ENCODE data around the gene DBN1. TPM values are rescaled to one million over a fixed set of nuclear protein-coding genes. Genes with fewer than 3 reads are reported as not detected.
A peak's percentile ranks its signal among the peaks of the same experiment; 100 is the strongest.

Gene DBN1
- total and polyA plus RNA-seq, 9 of the 15 experiments (the other 6 are each of a cell fraction or from before 2014, with no cell fraction given): 0.25 to 87.2 (median 27.9) TPM

DNA sequence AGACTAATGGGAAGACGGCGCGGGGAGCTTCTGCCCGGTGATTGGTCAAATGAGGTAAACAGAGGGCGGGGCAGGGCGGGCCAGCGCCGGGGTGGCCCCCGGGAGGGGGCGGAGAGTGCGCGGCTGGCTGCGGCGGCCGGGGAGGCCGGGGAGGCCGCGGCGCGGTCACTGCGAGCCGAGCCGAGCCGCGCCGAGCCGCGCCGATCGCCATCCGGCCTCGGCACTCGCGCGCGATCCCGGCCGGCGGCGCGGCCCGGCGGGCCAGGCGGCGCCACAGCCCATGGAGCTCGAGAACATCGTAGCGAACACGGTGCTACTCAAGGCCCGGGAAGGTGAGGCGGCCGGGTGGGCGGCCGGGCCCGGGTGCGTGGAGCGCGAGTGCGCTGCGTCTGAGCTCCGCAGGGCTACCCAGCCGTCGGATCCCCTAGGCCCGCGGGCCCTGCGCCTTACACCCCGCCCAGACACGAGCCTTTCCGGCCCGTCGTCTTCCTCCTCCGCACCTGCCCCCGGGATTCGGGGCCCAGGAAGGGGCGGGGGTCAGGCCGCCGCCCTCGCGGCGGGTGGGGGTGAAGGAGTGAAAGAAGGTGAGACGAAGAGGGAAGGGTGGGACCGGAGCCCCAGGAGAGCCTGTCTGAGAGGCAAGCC is 46.7 kb downstream of the DBN1 start, which contains the start of gene GRK6 (continued):
- TF ChIP-seq NONO (IDR thresholded peaks at IDR 0.05; ENCODE audit: low read depth in 2 of 2, low read length in 1 of 2) (peak in 1 of 2 experiments; percentile 83), ZNF224 (CRISPR knock-in tag; IDR thresholded peaks at IDR 0.05) (0 out of 2 replicates have a peak, but pooled peaks have one; percentile 48), ZNF584 (CRISPR knock-in tag; IDR thresholded peaks at IDR 0.05; ENCODE audit: low read depth) (no peak), ASH1L (IDR thresholded peaks at IDR 0.05; ENCODE audit: borderline replicate concordance, low read depth, partially characterized antibody) (peak; percentile 1), FOXA1 (IDR thresholded peaks at IDR 0.05; ENCODE audit: borderline replicate concordance) (no peak), RBFOX2 (IDR thresholded peaks at IDR 0.05; ENCODE audit: low read depth, low read length) (peak; percentile 77), MCM5 (IDR thresholded peaks at IDR 0.05; ENCODE audit: low read depth) (no peak), FOSL1 (tag; conservative IDR thresholded peaks at IDR 0.05) (0 out of 2 replicates have a peak, but pooled peaks have one; percentile 16), SRF (CRISPR knock-in tag; IDR thresholded peaks at IDR 0.05) (no peak), L3MBTL2 (IDR thresholded peaks at IDR 0.05) (no peak), SRSF7 (optimal IDR thresholded peaks at IDR 0.05; ENCODE audit: low read depth, low read length) (no peak), TAF7 (tag; IDR thresholded peaks at IDR 0.05) (no peak), RBM17 (IDR thresholded peaks at IDR 0.05; ENCODE audit: borderline replicate concordance, low read depth, low read length) (no peak), TEAD1 (CRISPR knock-in tag; IDR thresholded peaks at IDR 0.05) (no peak), GABPA (tag; conservative IDR thresholded peaks at IDR 0.05; ENCODE audit: low read depth) (no peak; the same call in 1 of the 2 replicates), HNRNPUL1 (IDR thresholded peaks at IDR 0.05; ENCODE audit: low read length) (no peak), ESRRB (CRISPR knock-in tag; IDR thresholded peaks at IDR 0.05; ENCODE audit: borderline replicate concordance) (no peak), SP2 (IDR thresholded peaks at IDR 0.05; ENCODE audit: extremely low read depth, low read depth, low read length, poor library complexity, severe bottlenecking) (no peak)
- TF ChIP-seq, protein P1, sequence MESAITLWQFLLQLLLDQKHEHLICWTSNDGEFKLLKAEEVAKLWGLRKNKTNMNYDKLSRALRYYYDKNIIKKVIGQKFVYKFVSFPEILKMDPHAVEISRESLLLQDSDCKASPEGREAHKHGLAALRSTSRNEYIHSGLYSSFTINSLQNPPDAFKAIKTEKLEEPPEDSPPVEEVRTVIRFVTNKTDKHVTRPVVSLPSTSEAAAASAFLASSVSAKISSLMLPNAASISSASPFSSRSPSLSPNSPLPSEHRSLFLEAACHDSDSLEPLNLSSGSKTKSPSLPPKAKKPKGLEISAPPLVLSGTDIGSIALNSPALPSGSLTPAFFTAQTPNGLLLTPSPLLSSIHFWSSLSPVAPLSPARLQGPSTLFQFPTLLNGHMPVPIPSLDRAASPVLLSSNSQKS (CRISPR knock-in tag; IDR thresholded peaks at IDR 0.05): no peak
- TF ChIP-seq, protein P2, sequence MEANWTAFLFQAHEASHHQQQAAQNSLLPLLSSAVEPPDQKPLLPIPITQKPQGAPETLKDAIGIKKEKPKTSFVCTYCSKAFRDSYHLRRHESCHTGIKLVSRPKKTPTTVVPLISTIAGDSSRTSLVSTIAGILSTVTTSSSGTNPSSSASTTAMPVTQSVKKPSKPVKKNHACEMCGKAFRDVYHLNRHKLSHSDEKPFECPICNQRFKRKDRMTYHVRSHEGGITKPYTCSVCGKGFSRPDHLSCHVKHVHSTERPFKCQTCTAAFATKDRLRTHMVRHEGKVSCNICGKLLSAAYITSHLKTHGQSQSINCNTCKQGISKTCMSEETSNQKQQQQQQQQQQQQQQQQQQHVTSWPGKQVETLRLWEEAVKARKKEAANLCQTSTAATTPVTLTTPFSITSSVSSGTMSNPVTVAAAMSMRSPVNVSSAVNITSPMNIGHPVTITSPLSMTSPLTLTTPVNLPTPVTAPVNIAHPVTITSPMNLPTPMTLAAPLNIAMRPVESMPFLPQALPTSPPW (CRISPR knock-in tag; IDR thresholded peaks at IDR 0.05): peak; percentile 84
- TF ChIP-seq, protein P3, sequence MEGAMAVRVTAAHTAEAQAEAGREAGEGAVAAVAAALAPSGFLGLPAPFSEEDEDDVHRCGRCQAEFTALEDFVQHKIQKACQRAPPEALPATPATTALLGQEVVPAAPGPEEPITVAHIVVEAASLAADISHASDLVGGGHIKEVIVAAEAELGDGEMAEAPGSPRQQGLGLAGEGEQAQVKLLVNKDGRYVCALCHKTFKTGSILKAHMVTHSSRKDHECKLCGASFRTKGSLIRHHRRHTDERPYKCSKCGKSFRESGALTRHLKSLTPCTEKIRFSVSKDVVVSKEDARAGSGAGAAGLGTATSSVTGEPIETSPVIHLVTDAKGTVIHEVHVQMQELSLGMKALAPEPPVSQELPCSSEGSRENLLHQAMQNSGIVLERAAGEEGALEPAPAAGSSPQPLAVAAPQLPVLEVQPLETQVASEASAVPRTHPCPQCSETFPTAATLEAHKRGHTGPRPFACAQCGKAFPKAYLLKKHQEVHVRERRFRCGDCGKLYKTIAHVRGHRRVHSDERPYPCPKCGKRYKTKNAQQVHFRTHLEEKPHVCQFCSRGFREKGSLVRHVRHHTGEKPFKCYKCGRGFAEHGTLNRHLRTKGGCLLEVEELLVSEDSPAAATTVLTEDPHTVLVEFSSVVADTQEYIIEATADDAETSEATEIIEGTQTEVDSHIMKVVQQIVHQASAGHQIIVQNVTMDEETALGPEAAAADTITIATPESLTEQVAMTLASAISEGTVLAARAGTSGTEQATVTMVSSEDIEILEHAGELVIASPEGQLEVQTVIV (CRISPR knock-in tag; IDR thresholded peaks at IDR 0.05; ENCODE audit: borderline replicate concordance): no peak
- TF ChIP-seq, protein P4, sequence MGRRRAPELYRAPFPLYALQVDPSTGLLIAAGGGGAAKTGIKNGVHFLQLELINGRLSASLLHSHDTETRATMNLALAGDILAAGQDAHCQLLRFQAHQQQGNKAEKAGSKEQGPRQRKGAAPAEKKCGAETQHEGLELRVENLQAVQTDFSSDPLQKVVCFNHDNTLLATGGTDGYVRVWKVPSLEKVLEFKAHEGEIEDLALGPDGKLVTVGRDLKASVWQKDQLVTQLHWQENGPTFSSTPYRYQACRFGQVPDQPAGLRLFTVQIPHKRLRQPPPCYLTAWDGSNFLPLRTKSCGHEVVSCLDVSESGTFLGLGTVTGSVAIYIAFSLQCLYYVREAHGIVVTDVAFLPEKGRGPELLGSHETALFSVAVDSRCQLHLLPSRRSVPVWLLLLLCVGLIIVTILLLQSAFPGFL (CRISPR knock-in tag; IDR thresholded peaks at IDR 0.05): no peak

Measured in K562 (cell line).